H9 (cell line): ENCODE measurements around the gene OPTN. TPM values are rescaled to one million over a fixed set of nuclear protein-coding genes. Genes with fewer than 3 reads are reported as not detected.

Experiments
- DNase-seq: peaks from one replicate; pipeline ENCODE4 v3.0.0-alpha.2; 2017
- H2AFZ ChIP-seq: one replicate; pipeline ENCODE4 v1.6.1; 2013; ENCODE audit warnings: mild to moderate bottlenecking, low read length, control low read depth, moderate library complexity
- H2AK5ac ChIP-seq: 2 replicates; pipeline ENCODE4 v1.6.1; 2013; ENCODE audit warnings: low read length, control low read depth, mixed read lengths; ENCODE audit not compliant: insufficient read length
- H2BK120ac ChIP-seq: one replicate; pipeline ENCODE4 v1.6.1; 2013; ENCODE audit warnings: low read depth, mild to moderate bottlenecking, low read length, control low read depth, inconsistent platforms; ENCODE audit not compliant: poor library complexity, severe bottlenecking
- H2BK12ac ChIP-seq: 2 replicates; pipeline ENCODE4 v1.6.1; 2013; ENCODE audit warnings: low read length, control low read depth, mixed read lengths, low read depth; ENCODE audit not compliant: insufficient read length
- H2BK15ac ChIP-seq: 2 replicates; pipeline ENCODE4 v1.6.1; 2013; ENCODE audit warnings: low read depth, low read length, control low read depth
- H2BK20ac ChIP-seq: one replicate; pipeline ENCODE4 v1.6.1; 2013; ENCODE audit warnings: low read depth, mild to moderate bottlenecking, low read length, control low read depth, inconsistent platforms; ENCODE audit not compliant: poor library complexity, severe bottlenecking
- H2BK5ac ChIP-seq: 2 replicates; pipeline ENCODE4 v1.6.1; 2013; ENCODE audit warnings: low read length, control low read depth, mixed read lengths; ENCODE audit not compliant: insufficient read length
- H3K14ac ChIP-seq: 2 replicates; pipeline ENCODE4 v1.6.1; 2013; ENCODE audit warnings: low read length, control low read depth; ENCODE audit not compliant: insufficient read depth
- H3K18ac ChIP-seq: 2 replicates; pipeline ENCODE4 v1.6.1; 2013; ENCODE audit warnings: low read depth, mild to moderate bottlenecking, mixed read lengths, low read length, control low read depth; ENCODE audit not compliant: insufficient read length
- H3K23ac ChIP-seq: 2 replicates; pipeline ENCODE4 v1.6.1; 2013; ENCODE audit warnings: low read length, control low read depth, mixed read lengths, low read depth; ENCODE audit not compliant: insufficient read length
- H3K23me2 ChIP-seq: 2 replicates; pipeline ENCODE4 v1.6.1; 2013; ENCODE audit warnings: low read depth, mild to moderate bottlenecking, mixed read lengths, low read length, control low read depth; ENCODE audit not compliant: insufficient read length, poor library complexity, severe bottlenecking
- H3K27ac ChIP-seq: 2 replicates; pipeline ENCODE4 v1.5.1; 2013; ENCODE audit warnings: low read length, control low read depth, mixed read lengths, low read depth; ENCODE audit not compliant: insufficient read length
- H3K27me3 ChIP-seq: 2 replicates; pipeline ENCODE4 v1.6.1; 2013; ENCODE audit warnings: low read length, control low read depth, inconsistent platforms; ENCODE audit not compliant: insufficient read depth
- H3K4ac ChIP-seq: 2 replicates; pipeline ENCODE4 v1.6.1; 2013; ENCODE audit warnings: low read depth, mild to moderate bottlenecking, control low read depth, inconsistent platforms, low read length, moderate library complexity
- H3K4me1 ChIP-seq: 2 replicates; pipeline ENCODE4 v1.6.1; 2013; ENCODE audit warnings: low read length, control low read depth, inconsistent platforms; ENCODE audit not compliant: insufficient read depth
- H3K4me2 ChIP-seq: 2 replicates; pipeline ENCODE4 v1.6.1; 2013; ENCODE audit warnings: low read length, control low read depth, mixed read lengths; ENCODE audit not compliant: insufficient read length, insufficient read depth
- H3K56ac ChIP-seq: 2 replicates; pipeline ENCODE4 v1.6.1; 2013; ENCODE audit warnings: low read depth, mild to moderate bottlenecking, mixed read lengths, low read length, control low read depth; ENCODE audit not compliant: insufficient read length
- H3K79me1 ChIP-seq: 2 replicates; pipeline ENCODE4 v1.6.1; 2013; ENCODE audit warnings: low read depth, mild to moderate bottlenecking, moderate library complexity, low read length, control low read depth, inconsistent platforms; ENCODE audit not compliant: insufficient read depth, poor library complexity, severe bottlenecking
- H3K79me2 ChIP-seq: 2 replicates; pipeline ENCODE4 v1.6.1; 2013; ENCODE audit warnings: low read length, control low read depth, inconsistent platforms; ENCODE audit not compliant: insufficient read depth
- H3K9ac ChIP-seq: 2 replicates; pipeline ENCODE4 v1.6.1; 2013; ENCODE audit warnings: low read length, control low read depth, mixed read lengths; ENCODE audit not compliant: insufficient read length; ENCODE audit errors: extremely low read depth
- H3K9me3 ChIP-seq: one replicate; pipeline ENCODE4 v1.6.1; 2013; ENCODE audit warnings: low read depth, low read length, inconsistent platforms; ENCODE audit not compliant: control insufficient read depth
- H3T11ph ChIP-seq: one replicate; pipeline ENCODE4 v1.6.1; 2013; ENCODE audit warnings: mild to moderate bottlenecking, low read length, control low read depth, inconsistent platforms
- H4K20me1 ChIP-seq: one replicate; pipeline ENCODE4 v1.6.1; 2013; ENCODE audit not compliant: control insufficient read depth, insufficient read length, insufficient read depth
- H4K5ac ChIP-seq: 2 replicates; pipeline ENCODE4 v1.6.1; 2013; ENCODE audit warnings: low read depth, mild to moderate bottlenecking, mixed read lengths, low read length, control low read depth; ENCODE audit not compliant: insufficient read length
- H4K8ac ChIP-seq: replicated peaks from 2 replicates; pipeline ENCODE4 v1.6.1; 2013; ENCODE audit warnings: low read length, control low read depth, mixed read lengths, low read depth; ENCODE audit not compliant: insufficient read length
- H4K91ac ChIP-seq: 2 replicates; pipeline ENCODE4 v1.6.1; 2013; ENCODE audit warnings: low read depth, mild to moderate bottlenecking, moderate library complexity, mixed read lengths, low read length, control low read depth; ENCODE audit not compliant: insufficient read length
- H3K27ac Mint-ChIP-seq, 3 experiments: 2 replicates in 2 of 3; 3 replicates in 1 of 3; pipeline ENCODE4 v1.8.0; 2020 to 2021; ENCODE audit warnings: mixed read lengths in 3 of 3, mild to moderate bottlenecking in 1 of 3, moderate library complexity in 1 of 3
- H3K27me3 Mint-ChIP-seq: 2 replicates; pipeline ENCODE4 v1.8.0; 2021; ENCODE audit warnings: low read depth, mild to moderate bottlenecking, moderate library complexity, mixed read lengths
- H3K36me3 Mint-ChIP-seq, 3 experiments: 2 replicates in 2 of 3; 3 replicates in 1 of 3; pipeline ENCODE4 v1.8.0; 2020 to 2021; ENCODE audit warnings: low read depth in 3 of 3, mixed read lengths in 3 of 3; ENCODE audit not compliant: insufficient read depth in 1 of 3
- H3K4me1 Mint-ChIP-seq, 2 experiments: 2 replicates each; pipeline ENCODE4 v1.8.0; 2020; ENCODE audit warnings: mixed read lengths in 2 of 2
- H3K4me3 Mint-ChIP-seq, 2 experiments: 2 replicates in 1 of 2; 3 replicates in 1 of 2; pipeline ENCODE4 v1.8.0; 2020 to 2021; ENCODE audit warnings: mild to moderate bottlenecking in 2 of 2, mixed read lengths in 2 of 2, moderate library complexity in 1 of 2
- H3K9me3 Mint-ChIP-seq, 2 experiments: 2 replicates in 1 of 2; 3 replicates in 1 of 2; pipeline ENCODE4 v1.8.0; 2020; ENCODE audit warnings: mild to moderate bottlenecking in 2 of 2, mixed read lengths in 2 of 2, moderate library complexity in 1 of 2
- WGBS: extraction: QIAGEN DNeasy Blood & Tissue Kit; methylation state at CpG from one replicate; pipeline ENCODE4 v1.1.7; 2013; ENCODE audit warnings: missing lambda C conversion rate, low lambda C conversion rate, mixed read lengths; ENCODE audit not compliant: insufficient read length; ENCODE audit errors: extremely low coverage; 5-methylcytosine and 5-hydroxymethylcytosine counted together
- total RNA-seq: library from RNA; stranded (reverse); gene quantifications from 2 replicates; pipeline ENCODE4 v1.2.1, GENCODE V29; 2021
- TF ChIP-seq, protein P1 (sequence below): fragments of 200-600 bp; sonication (generic); conservative IDR thresholded peaks from 3 replicates; pipeline ENCODE4 v1.8.0; 2021; ENCODE audit warnings: antibody characterized with exemption, mild to moderate bottlenecking

The OPTN gene
- total RNA-seq, 1 experiment from 2014 or later: 16.1 TPM

DNA sequence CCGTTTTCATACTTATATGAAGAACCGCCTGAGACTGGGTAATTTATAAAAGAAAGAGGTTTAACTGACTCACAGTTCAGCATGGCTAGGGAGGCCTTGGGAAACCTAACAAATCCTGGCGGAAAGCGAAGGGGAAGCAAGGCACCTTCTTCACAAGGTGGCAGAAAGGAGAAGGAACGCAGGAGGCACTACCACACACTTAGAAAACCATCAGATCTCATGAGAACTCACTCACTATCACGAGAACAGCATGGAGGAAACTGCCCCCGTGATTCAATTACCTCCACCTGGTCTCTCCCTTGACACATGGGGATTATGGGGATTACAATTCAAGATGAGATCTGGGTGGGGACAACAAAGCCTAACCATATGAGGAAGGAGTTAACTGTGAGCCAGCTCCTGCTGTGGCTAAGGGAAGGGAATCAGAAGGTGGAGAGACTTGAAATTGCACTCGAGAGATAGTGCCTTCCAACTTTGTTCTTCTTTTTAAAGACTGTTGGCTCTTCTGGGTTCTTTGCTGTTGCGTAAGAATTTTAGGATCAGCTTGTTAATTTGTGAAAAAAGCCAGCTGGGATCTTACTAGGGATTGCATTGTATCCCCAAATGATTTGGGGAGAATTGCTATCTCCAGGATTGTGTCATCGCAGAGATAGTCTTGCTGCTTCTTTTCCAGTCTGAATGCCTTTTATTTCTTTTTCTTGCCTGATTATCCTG, 21.0 kb downstream of the OPTN start:
- no peak overlapping the region for H4K8ac ChIP-seq
- H3K4me2 ChIP-seq: no peak overlapping the region

More for the DNA sequence above, 21.0 kb downstream of the OPTN start:
- Histone ChIP-seq H3K9ac (no peak overlapping the region), H3K56ac (no peak overlapping the region), H3K79me2 (no peaks in the 10 kb centered on the region), H3K23ac (no peak overlapping the region), H3K23me2 (no peaks in the 10 kb centered on the region), H4K91ac (no peak overlapping the region), H2BK20ac (no peak overlapping the region), H3K4ac (no peak overlapping the region), H3K18ac (no peak overlapping the region), H3K4me1 (no peaks in the 10 kb centered on the region; the same call in 1 of the 2 replicates), H2BK12ac (no peak overlapping the region), H3T11ph (no peak overlapping the region), H3K27me3 (no peaks in the 10 kb centered on the region), H4K5ac (no peak overlapping the region), H2BK5ac (no peak overlapping the region), H4K20me1 (no peaks in the 10 kb centered on the region), H3K27ac (no peak overlapping the region), H3K9me3 (no peaks in the 10 kb centered on the region), H2AFZ (no peak overlapping the region), H3K14ac (no peak overlapping the region), H3K79me1 (no peaks in the 10 kb centered on the region), H2BK15ac (no peak overlapping the region), H2AK5ac (no peak overlapping the region), H2BK120ac (no peak overlapping the region)
- Mint-ChIP-seq H3K4me1 (peaks cover 6 to 13% of the 10 kb centered on the region in 2 experiments), H3K27me3 (no peaks in the 10 kb centered on the region), H3K9me3 (no peaks in the 10 kb centered on the region), H3K4me3 (no peak overlapping the region), H3K36me3 (peaks cover 3 to 43% (median 23%) of the 10 kb centered on the region in 3 experiments; a peak in 6 of 7 replicates), H3K27ac (peak overlapping the region in 2 of 3 experiments; percentile 7 to 76; a peak in 4 of 7 replicates)
- no peak for DNase-seq
- TF ChIP-seq, protein P1, sequence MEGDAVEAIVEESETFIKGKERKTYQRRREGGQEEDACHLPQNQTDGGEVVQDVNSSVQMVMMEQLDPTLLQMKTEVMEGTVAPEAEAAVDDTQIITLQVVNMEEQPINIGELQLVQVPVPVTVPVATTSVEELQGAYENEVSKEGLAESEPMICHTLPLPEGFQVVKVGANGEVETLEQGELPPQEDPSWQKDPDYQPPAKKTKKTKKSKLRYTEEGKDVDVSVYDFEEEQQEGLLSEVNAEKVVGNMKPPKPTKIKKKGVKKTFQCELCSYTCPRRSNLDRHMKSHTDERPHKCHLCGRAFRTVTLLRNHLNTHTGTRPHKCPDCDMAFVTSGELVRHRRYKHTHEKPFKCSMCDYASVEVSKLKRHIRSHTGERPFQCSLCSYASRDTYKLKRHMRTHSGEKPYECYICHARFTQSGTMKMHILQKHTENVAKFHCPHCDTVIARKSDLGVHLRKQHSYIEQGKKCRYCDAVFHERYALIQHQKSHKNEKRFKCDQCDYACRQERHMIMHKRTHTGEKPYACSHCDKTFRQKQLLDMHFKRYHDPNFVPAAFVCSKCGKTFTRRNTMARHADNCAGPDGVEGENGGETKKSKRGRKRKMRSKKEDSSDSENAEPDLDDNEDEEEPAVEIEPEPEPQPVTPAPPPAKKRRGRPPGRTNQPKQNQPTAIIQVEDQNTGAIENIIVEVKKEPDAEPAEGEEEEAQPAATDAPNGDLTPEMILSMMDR: no peak
- WGBS: no CpG with 5 or more reads among the region's 10 CpGs
